SK-N-SH treated with all-trans-retinoic acid at 6 μM for 48 hours (cell line): ENCODE results near the gene GPR155.

Source experiments
- ATAC-seq: fragments of 200-7000 bp; cut with Tn5 transposase; 3 replicates; pipeline ENCODE4 v1.9.1; 2020; ENCODE audit warnings: mild to moderate bottlenecking, moderate library complexity
- CSDC2 ChIP-seq: fragments of 250-450 bp; sonication (Bioruptor Pico); IDR thresholded peaks from 2 replicates; pipeline ENCODE4 v1.5.0; 2020; ENCODE audit warnings: mild to moderate bottlenecking, moderate library complexity
- ESRRG ChIP-seq: fragments of 250-450 bp; sonication (Bioruptor Pico); IDR thresholded peaks from 2 replicates; pipeline ENCODE4 v1.6.1; 2021; ENCODE audit warnings: mild to moderate bottlenecking
- GLIS3 ChIP-seq: fragments of 250-450 bp; sonication (Bioruptor Pico); IDR thresholded peaks from 2 replicates; pipeline ENCODE4 v1.5.0; 2020; ENCODE audit warnings: mild to moderate bottlenecking, moderate library complexity
- ISL1 ChIP-seq: fragments of 250-450 bp; sonication (Bioruptor Pico); IDR thresholded peaks from 2 replicates; pipeline ENCODE4 v2.1.2; 2022; ENCODE audit warnings: mild to moderate bottlenecking, moderate library complexity
- OSR1 ChIP-seq: fragments of 250-450 bp; sonication (Bioruptor Pico); IDR thresholded peaks from 2 replicates; pipeline ENCODE4 v1.8.0; 2022; ENCODE audit warnings: moderate library complexity, mild to moderate bottlenecking, inconsistent platforms
- PPARA ChIP-seq: fragments of 250-450 bp; sonication (Bioruptor Pico); IDR thresholded peaks from 2 replicates; pipeline ENCODE4 v1.5.0; 2020; ENCODE audit warnings: mild to moderate bottlenecking, borderline replicate concordance
- RARB ChIP-seq: fragments of 250-450 bp; sonication (Bioruptor Pico); IDR thresholded peaks from 2 replicates; pipeline ENCODE4 v1.8.0; 2021; ENCODE audit warnings: mild to moderate bottlenecking, moderate library complexity
- SNAI2 ChIP-seq: fragments of 250-450 bp; sonication (Bioruptor Pico); IDR thresholded peaks from 2 replicates; pipeline ENCODE4 v1.5.0; 2020; ENCODE audit warnings: mild to moderate bottlenecking, moderate library complexity
- TCF4 ChIP-seq: fragments of 250-450 bp; sonication (Bioruptor Pico); IDR thresholded peaks from 2 replicates; pipeline ENCODE4 v1.8.0; 2021; ENCODE audit warnings: mild to moderate bottlenecking, moderate library complexity, borderline replicate concordance
- TOX ChIP-seq: fragments of 250-450 bp; sonication (Bioruptor Pico); IDR thresholded peaks from 2 replicates; pipeline ENCODE4 v1.8.0; 2021; ENCODE audit warnings: mild to moderate bottlenecking, moderate library complexity, borderline replicate concordance
- ZC3H10 ChIP-seq: fragments of 250-450 bp; sonication (Bioruptor Pico); IDR thresholded peaks from 2 replicates; pipeline ENCODE4 v1.5.1; 2021; ENCODE audit warnings: mild to moderate bottlenecking, moderate library complexity
- ZFP3 ChIP-seq: fragments of 250-450 bp; sonication (Bioruptor Pico); IDR thresholded peaks from 2 replicates; pipeline ENCODE4 v1.5.0; 2020; ENCODE audit warnings: mild to moderate bottlenecking, moderate library complexity
- ZFP30 ChIP-seq: fragments of 450-650 bp; formaldehyde crosslinking; IDR thresholded peaks from 2 replicates; pipeline ENCODE4 v1.5.0; 2022; ENCODE audit warnings: mild to moderate bottlenecking, moderate library complexity
- ZNF565 ChIP-seq: fragments of 450-650 bp; formaldehyde crosslinking; conservative IDR thresholded peaks from 2 replicates; pipeline ENCODE4 v1.5.0; 2020; ENCODE audit warnings: low read depth, mild to moderate bottlenecking, moderate library complexity
- ZNF70 ChIP-seq: fragments of 450-650 bp; formaldehyde crosslinking; IDR thresholded peaks from 2 replicates; pipeline ENCODE4 v1.5.0; 2020; ENCODE audit warnings: mild to moderate bottlenecking, moderate library complexity
- ZNF8 ChIP-seq: fragments of 450-650 bp; formaldehyde crosslinking; IDR thresholded peaks from 2 replicates; pipeline ENCODE4 v1.5.0; 2020; ENCODE audit warnings: mild to moderate bottlenecking, moderate library complexity
- TF ChIP-seq, protein P1 (sequence below): fragments of 250-450 bp; sonication (Bioruptor Pico); IDR thresholded peaks from 2 replicates; pipeline ENCODE4 v1.8.0; 2021; ENCODE audit warnings: low read depth, mild to moderate bottlenecking, moderate library complexity, borderline replicate concordance
- TF ChIP-seq, protein P2 (sequence below): fragments of 250-450 bp; sonication (Bioruptor Pico); IDR thresholded peaks from 2 replicates; pipeline ENCODE4 v1.5.1; 2021; ENCODE audit warnings: mild to moderate bottlenecking, moderate library complexity
- TF ChIP-seq, protein P3 (sequence below): fragments of 250-450 bp; sonication (Bioruptor Pico); IDR thresholded peaks from 2 replicates; pipeline ENCODE4 v1.8.0; 2020; ENCODE audit warnings: mild to moderate bottlenecking, moderate library complexity, borderline replicate concordance
- TF ChIP-seq, protein P4 (sequence below): fragments of 250-450 bp; sonication (Bioruptor Pico); IDR thresholded peaks from 2 replicates; pipeline ENCODE4 v1.5.0; 2020; ENCODE audit warnings: mild to moderate bottlenecking, moderate library complexity
- TF ChIP-seq, protein P5 (sequence below): fragments of 250-450 bp; sonication (Bioruptor Pico); IDR thresholded peaks from 2 replicates; pipeline ENCODE4 v1.5.1; 2020; ENCODE audit warnings: low read depth, mild to moderate bottlenecking, moderate library complexity

The GPR155 gene

DNA sequence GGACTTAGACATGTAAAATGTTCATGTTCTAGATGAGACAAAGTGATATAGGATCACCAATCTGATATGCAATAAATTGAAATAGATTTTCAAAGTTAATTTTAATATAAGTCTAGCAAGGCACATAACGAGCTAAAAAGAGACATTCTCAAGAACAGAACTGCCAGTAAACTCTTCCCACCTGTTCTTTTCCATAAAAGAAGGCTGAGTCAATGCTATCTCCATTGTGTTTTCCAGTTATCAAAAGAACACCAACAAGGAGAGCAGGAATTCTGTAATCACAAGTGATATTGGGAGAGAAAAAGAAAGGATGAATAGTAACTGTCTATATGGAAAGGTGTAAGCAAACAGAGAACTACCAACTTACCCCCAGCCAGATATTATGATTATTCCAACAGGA lies 25.6 kb downstream of the GPR155 start:
- TF ChIP-seq ZFP30 (CRISPR knock-in tag) (no peak), ISL1 (CRISPR knock-in tag) (no peak), SNAI2 (CRISPR knock-in tag) (no peak), OSR1 (CRISPR knock-in tag) (no peak), ESRRG (no peak), ZNF70 (CRISPR knock-in tag) (no peak), PPARA (CRISPR knock-in tag) (no peak), GLIS3 (CRISPR knock-in tag) (no peak), ZNF565 (CRISPR knock-in tag) (no peak), RARB (CRISPR knock-in tag) (no peak)
- TF ChIP-seq, protein P1, sequence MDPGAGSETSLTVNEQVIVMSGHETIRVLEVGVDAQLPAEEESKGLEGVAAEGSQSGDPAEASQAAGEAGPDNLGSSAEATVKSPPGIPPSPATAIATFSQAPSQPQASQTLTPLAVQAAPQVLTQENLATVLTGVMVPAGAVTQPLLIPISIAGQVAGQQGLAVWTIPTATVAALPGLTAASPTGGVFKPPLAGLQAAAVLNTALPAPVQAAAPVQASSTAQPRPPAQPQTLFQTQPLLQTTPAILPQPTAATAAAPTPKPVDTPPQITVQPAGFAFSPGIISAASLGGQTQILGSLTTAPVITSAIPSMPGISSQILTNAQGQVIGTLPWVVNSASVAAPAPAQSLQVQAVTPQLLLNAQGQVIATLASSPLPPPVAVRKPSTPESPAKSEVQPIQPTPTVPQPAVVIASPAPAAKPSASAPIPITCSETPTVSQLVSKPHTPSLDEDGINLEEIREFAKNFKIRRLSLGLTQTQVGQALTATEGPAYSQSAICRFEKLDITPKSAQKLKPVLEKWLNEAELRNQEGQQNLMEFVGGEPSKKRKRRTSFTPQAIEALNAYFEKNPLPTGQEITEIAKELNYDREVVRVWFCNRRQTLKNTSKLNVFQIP: no peak
- ATAC-seq: no peak

DNA sequence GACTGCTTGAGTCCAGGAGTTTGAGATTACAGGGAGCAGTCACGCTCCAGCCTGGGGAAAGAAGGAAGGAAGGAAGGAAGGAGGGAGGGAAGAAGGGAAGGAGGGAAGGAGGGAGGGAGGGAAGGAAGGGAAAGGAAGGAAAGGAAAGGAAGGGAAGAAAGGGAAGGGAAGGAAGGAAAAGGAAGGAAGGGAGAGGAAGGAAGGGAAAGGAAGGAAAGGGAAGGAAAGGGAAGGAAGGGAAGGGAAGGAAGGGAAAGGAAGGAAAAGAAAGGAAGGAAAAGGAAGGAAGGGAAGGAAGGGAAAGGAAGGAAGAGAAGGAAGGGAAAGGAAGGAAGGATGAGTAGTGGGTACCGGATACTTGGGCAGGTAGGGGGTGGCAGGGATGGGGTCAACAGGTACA lies 32.3 kb downstream of the GPR155 start:
- no peak for TF ChIP-seq CSDC2 (CRISPR knock-in tag)
- TF ChIP-seq, protein P2, sequence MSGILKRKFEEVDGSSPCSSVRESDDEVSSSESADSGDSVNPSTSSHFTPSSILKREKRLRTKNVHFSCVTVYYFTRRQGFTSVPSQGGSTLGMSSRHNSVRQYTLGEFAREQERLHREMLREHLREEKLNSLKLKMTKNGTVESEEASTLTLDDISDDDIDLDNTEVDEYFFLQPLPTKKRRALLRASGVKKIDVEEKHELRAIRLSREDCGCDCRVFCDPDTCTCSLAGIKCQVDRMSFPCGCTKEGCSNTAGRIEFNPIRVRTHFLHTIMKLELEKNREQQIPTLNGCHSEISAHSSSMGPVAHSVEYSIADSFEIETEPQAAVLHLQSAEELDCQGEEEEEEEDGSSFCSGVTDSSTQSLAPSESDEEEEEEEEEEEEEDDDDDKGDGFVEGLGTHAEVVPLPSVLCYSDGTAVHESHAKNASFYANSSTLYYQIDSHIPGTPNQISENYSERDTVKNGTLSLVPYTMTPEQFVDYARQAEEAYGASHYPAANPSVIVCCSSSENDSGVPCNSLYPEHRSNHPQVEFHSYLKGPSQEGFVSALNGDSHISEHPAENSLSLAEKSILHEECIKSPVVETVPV (CRISPR knock-in tag): no peak
- TF ChIP-seq RARB (CRISPR knock-in tag): no peak
- no peak for TF ChIP-seq ESRRG
- TF ChIP-seq ZFP3 (CRISPR knock-in tag): no peak
- TF ChIP-seq TCF4: no peak
- TF ChIP-seq ISL1 (CRISPR knock-in tag): no peak
- TF ChIP-seq ZC3H10 (CRISPR knock-in tag): no peak
- no peak for TF ChIP-seq SNAI2 (CRISPR knock-in tag)
- TF ChIP-seq ZNF70 (CRISPR knock-in tag): no peak
- TF ChIP-seq, protein P3, sequence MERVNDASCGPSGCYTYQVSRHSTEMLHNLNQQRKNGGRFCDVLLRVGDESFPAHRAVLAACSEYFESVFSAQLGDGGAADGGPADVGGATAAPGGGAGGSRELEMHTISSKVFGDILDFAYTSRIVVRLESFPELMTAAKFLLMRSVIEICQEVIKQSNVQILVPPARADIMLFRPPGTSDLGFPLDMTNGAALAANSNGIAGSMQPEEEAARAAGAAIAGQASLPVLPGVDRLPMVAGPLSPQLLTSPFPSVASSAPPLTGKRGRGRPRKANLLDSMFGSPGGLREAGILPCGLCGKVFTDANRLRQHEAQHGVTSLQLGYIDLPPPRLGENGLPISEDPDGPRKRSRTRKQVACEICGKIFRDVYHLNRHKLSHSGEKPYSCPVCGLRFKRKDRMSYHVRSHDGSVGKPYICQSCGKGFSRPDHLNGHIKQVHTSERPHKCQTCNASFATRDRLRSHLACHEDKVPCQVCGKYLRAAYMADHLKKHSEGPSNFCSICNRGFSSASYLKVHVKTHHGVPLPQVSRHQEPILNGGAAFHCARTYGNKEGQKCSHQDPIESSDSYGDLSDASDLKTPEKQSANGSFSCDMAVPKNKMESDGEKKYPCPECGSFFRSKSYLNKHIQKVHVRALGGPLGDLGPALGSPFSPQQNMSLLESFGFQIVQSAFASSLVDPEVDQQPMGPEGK (CRISPR knock-in tag): no peak
- no peak for TF ChIP-seq PPARA (CRISPR knock-in tag)
- no peak for TF ChIP-seq ZNF8 (CRISPR knock-in tag)
- TF ChIP-seq ZNF565 (CRISPR knock-in tag): no peak
- TF ChIP-seq TOX (CRISPR knock-in tag): no peak
- no peak for TF ChIP-seq OSR1 (CRISPR knock-in tag)
- TF ChIP-seq, protein P4, sequence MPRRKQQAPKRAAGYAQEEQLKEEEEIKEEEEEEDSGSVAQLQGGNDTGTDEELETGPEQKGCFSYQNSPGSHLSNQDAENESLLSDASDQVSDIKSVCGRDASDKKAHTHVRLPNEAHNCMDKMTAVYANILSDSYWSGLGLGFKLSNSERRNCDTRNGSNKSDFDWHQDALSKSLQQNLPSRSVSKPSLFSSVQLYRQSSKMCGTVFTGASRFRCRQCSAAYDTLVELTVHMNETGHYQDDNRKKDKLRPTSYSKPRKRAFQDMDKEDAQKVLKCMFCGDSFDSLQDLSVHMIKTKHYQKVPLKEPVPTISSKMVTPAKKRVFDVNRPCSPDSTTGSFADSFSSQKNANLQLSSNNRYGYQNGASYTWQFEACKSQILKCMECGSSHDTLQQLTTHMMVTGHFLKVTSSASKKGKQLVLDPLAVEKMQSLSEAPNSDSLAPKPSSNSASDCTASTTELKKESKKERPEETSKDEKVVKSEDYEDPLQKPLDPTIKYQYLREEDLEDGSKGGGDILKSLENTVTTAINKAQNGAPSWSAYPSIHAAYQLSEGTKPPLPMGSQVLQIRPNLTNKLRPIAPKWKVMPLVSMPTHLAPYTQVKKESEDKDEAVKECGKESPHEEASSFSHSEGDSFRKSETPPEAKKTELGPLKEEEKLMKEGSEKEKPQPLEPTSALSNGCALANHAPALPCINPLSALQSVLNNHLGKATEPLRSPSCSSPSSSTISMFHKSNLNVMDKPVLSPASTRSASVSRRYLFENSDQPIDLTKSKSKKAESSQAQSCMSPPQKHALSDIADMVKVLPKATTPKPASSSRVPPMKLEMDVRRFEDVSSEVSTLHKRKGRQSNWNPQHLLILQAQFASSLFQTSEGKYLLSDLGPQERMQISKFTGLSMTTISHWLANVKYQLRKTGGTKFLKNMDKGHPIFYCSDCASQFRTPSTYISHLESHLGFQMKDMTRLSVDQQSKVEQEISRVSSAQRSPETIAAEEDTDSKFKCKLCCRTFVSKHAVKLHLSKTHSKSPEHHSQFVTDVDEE (CRISPR knock-in tag): no peak
- TF ChIP-seq, protein P5, sequence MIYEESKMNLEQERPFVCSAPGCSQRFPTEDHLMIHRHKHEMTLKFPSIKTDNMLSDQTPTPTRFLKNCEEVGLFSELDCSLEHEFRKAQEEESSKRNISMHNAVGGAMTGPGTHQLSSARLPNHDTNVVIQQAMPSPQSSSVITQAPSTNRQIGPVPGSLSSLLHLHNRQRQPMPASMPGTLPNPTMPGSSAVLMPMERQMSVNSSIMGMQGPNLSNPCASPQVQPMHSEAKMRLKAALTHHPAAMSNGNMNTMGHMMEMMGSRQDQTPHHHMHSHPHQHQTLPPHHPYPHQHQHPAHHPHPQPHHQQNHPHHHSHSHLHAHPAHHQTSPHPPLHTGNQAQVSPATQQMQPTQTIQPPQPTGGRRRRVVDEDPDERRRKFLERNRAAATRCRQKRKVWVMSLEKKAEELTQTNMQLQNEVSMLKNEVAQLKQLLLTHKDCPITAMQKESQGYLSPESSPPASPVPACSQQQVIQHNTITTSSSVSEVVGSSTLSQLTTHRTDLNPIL (CRISPR knock-in tag): no peak
- TF ChIP-seq ZFP30 (CRISPR knock-in tag): no peak
- no peak for ATAC-seq

DNA sequence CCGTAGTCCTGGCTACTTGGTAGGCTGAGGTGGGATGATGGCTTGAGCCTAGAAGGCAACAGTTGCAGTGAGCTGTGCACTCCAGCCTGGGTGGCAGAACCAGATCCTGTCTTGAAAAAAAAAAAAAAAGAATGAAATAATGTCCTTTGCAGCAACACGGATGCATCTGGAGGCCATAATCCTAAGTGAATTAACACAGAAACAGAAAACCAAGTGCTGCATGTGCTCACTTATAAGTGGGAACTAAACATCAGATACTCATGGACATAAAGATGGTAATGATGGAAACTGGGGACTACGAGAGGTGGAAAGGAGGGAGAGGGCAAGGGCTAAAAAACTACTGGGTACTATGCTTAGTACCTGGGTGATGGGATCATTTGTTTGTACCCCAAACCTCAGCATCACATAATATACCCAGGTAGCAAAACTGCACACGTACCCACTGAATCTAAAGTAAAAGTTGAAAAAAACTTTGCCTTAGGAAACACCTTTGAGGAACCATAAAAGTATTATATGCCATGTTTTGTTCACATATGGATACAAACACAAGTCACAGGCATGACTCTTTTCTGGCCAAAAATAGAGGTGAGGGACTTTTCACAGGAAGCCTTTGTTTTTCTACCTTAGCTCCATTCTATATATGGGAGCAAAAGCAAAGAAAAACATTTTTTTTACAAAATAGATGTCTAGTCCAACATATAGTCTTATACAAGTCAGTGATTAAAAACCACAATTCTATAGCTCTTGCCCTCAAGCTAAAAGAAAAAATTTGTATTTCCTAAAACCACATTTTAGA lies 36.6 kb downstream of the GPR155 start:
- peak; percentile 75; the same call in 1 of the 2 replicates for TF ChIP-seq TCF4
- TF ChIP-seq, protein P2 (CRISPR knock-in tag): no peak
- no peak for ATAC-seq
